ENCODE results near the gene RING1.

RING1 gene

DNA sequence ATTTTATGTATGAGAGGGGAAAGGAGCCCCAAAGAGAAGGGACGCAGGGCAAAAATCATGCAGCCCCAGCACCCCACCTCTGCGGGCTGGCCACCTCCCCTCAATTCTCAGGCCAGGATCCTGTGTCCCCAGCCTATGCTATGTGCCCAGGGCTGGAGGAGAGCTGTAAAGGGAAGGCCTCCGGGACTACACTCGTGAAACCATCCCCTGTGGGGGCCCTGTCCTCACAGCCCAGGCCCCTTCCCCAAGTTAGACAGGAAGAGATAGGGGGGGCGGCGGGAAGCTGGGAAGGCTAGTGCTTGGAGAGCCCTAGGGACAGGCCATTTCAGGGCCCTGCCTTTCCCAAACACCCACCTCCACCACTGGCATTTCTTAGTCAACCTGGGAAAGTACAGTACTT lies 14.7 kb upstream of the RING1 start:
- peak; percentile 45 to 49 for DNase-seq

DNA sequence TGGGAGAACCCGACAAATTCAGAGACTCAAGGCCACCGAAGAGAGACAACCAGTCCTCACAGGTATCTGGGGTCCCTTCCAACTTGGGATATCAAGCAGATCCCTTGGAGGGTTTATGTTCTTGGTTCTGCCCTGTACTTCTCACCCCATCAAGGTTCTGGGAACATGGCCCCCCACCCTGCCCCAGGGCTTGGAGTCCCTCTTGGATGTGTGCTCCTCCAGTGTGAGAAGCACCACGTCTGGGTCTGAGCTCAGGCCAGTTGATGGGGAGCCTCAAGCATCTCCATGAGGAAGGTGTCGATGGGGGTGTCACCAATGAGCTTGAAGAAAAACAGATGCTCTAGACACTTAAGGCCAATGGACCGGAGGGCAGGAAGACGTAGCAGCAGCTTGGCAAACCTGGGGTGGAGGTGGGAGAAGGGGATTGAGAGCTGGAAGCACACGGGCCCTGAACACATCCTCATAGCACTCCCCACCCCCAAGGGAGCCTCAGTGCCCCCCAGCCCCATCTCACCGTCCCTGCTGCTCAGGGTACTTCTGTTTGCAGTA lies 13.8 kb upstream of the RING1 start:
- DNase-seq = no peak

GRCh38 chr6:33195304-33196165 lies 12.8 kb upstream of the RING1 start:
- peak in 1 of 2 donors; percentile 33 for DNase-seq

GRCh38 chr6:33197431-33198048 lies 10.8 kb upstream of the RING1 start:
- DNase-seq = peak; percentile 65 to 79

DNA sequence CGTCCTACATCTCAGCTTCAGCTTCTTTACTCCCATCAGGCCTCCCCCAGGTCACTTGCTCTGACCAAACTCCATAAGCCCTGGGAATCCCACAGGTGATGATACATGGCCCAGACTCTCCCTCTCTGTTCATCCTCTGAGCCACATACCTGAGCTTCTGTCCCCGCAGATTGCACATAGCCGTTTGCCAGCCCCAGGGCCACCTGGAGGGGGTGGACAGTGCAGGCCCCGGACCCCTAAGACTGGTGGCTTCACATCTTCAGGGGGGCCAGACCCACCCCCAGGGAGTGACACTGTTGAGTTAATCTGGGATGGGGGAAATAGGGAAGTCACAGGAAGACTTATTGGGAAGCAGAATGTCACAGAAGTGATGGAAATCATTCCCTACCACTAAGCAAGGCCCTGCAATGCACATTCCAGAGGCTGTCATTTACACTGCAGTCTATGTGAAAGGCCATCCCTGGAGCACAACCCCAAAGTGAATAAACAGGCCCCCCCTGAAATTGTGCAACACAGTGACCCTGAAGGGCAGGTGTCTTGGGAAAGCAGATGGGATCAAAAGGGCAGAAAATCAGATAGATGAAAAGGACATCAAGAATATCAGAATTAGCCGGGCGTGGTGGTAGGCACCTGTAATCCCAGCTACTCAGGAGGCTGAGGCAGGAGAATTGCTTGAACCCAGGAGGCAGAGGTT lies 10.0 kb upstream of the RING1 start:
- DNase-seq = no peak

DNA sequence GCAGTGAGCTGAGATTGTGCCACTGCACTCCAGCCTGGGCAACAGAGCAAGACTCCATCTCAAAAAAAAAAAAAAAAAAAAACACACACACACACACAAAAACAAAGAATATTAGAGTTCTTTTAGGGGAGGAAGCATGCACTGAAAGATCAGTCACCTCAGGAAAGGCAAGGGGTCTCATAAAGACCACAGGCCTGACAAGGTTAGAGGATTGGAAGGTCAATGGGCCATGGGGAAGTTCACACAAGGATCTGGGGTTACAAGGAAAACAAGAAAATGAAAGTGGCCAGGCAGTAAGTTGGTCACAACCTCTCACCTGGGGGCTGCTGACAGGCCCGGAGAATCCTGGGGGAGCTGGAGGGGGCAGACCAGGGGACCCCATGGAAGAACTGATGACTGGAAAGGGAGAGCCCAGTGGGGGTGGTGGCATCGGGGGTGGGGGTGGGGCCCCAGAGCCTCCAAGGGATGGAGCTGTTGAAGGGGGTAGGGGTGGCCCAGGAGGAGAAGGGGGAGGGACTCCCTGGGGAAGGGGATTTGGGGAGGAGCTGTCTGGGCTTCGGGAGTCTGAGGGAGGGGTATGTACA lies 9.4 kb upstream of the RING1 start:
- no peak for DNase-seq

DNA sequence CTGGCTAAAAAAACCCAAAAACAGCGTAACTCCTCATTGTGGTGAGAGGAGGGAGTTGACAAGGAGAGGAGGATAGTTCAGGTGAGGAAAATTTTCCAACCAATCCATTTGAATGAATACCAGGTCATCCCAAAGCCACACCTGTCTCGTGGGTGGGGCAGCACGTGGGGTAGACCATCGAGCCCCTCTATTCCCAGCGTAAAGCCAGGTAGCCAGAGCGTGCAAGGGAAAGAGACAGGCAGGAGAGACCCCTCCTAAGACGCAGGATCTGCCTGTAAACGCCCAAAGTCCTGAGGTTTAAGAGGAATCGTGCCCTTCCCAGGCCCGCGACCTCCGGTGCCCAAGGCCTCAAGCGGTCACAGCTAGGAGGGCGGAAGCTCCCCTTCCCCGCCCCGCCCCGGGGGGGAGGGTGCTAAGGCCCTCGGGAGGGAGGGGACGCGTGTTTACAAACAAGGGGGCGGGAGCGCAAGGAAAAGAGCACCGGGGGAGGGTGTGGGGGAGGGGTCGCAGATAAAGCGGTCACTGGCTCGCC lies 8.5 kb upstream of the RING1 start:
- peak; percentile 71 to 74 for DNase-seq

- peak; percentile 99 for DNase-seq
Measured at GRCh38 chr6:33200219-33201146, 7.8 kb upstream of the RING1 start, which contains the start of the genes RXRB and SLC39A7. TSS of gene RXRB (minus strand) at chr6:33200665. CDS start at chr6:33200476, 189 bp downstream. TSS of gene SLC39A7 (plus strand) at chr6:33200867. CDS start at chr6:33201246, 379 bp downstream.

GRCh38 chr6:33201147-33201545 lies 7.2 kb upstream of the RING1 start:
- no peak for DNase-seq

- DNase-seq = no peak
Measured at GRCh38 chr6:33201935-33202334, 6.4 kb upstream of the RING1 start.

DNA sequence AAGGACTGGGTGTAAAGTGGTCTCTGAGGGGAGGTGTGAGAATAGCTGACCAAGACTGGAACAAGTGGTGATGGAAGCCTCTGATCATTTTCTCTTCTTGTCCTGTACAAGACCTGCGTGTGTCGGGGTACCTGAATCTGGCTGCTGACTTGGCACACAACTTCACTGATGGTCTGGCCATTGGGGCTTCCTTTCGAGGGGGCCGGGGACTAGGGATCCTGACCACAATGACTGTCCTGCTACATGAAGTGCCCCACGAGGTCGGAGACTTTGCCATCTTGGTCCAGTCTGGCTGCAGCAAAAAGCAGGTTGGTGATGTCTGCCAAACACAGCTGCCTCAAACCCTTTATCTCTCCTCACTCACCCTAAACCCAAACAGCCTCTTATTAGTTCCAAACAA lies 5.5 kb upstream of the RING1 start:
- DNase-seq = no peak

GRCh38 chr6:33203443-33204164 lies 4.7 kb upstream of the RING1 start:
- DNase-seq = no peak

GRCh38 chr6:33204165-33204414 lies 4.2 kb upstream of the RING1 start:
- DNase-seq = no peak

DNA sequence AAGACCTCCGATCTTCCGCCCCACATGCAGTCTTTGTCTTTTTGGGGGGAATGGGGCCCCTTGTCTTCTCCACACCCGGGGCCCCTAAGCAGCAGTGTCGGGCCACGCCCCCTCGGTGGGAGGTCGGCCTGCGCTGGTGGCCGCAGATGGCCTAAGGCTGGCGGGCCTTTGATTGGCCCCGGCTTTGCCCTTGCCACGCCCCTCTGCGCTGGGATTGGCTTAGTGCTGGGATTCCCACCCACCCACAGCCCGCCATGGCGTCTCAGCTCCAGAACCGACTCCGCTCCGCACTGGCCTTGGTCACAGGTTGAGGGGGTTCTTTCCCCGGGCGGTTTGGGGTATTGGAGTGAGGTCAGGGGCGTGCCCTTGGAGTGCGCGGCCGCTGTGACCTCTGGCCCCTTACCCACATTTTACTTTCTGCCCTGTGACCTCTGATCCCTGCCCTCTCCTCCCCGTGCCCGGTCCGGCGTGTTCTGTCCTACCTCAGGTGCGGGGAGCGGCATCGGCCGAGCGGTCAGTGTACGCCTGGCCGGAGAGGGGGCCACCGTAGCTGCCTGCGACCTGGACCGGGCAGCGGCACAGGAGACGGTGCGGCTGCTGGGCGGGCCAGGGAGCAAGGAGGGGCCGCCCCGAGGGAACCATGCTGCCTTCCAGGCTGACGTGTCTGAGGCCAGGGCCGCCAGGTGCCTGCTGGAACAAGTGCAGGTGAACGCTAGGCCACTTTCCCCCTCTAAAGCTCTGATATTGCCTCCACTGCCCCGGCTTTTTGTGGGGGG lies 3.7 kb upstream of the RING1 start, which contains the start of gene HSD17B8:
Gene HSD17B8, plus strand, starts transcription at position 241 of the 776 bp plus-strand sequence. Its CDS starts 14 bp downstream, at position 255.
- DNase-seq = peak; percentile 88 to 91

GRCh38 chr6:33205191-33206026 lies 2.9 kb upstream of the RING1 start:
- peak in 1 of 2 donors; percentile 45 for DNase-seq

DNA sequence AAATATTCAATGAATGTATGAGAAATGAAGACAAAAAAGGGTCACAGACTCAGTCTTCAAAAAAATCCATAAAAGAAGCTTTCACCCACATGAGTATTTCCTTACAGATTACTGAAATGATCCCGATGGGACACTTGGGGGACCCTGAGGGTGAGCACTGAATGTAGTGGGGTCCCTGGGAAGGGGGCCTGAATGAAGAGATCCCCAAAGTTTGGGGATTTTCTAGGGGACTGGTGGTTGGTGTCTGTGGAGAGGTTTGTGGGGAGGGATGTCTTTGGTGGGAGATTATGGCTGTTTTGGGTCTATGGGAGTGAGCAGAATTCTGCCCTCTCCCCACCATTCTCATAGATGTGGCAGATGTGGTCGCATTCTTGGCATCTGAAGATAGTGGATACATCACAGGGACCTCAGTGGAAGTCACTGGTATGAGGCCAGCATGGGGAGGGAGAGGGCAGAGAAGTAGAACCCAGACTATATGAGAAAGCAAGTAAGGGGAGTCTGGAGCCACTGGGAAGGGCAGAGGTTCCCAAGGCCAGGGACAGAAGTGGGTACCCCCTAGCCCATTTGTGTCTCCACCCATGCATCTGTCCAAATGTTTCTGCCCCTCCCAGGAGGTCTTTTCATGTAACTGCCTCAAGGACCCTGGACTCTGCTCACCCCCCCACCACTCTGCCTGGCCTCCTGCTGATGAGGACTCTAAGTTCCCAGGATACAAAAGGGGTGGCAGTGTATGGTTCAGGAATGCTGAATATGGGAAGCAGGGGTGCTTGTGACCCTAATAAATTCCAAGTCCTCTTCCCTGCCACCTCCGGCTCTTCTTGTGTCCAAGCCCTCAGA lies 2.1 kb upstream of the RING1 start:
- no peak for DNase-seq

DNA sequence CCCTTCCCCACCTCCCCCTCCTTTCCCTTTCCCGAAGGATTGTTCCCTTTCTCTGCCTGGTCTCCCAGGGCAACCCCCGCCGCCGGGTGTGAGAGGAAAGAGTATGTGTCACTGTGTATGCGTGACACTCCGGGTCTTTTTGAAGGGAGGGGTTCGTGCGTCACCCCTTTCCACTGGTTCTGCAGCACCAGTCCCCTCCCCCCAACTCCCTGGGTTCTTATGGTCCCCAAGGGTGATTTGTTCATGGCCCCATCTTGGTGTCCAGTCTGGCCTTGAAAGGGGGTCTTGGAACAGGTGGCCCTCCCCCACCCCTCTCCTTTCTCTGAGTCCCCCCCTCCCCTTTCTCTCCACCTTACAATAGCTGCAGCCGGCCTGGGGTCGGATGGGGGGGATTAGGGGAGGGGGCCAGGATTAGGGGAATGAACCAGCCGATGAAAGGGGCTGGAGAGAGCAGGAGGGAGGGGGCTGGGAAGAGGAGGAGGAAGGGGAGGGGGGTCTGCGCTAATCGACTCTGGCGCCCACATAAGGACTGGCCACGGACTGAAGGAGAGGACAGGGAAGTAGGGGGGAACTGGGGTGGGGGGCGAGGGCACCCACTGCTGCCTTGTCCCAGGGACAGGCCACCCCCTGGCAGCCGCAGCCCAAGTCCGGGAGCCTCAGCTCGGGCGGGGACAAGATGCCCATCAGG lies 1.3 kb upstream of the RING1 start:
- no peak for DNase-seq
